Activated CD8-positive, alpha-beta memory T cell treated with anti-CD3 and anti-CD28 coated beads, Interleukin-2, amount 50 U/mL, for 4 hours (primary cell): ENCODE data around the gene FBXO44.
"Not testable (repeated sequence)": the region's sequence is repeated elsewhere in the genome, so short reads cannot be mapped to it uniquely, and the experiment has no call there.

Experiments used
- DNase-seq: peaks from one replicate; pipeline ENCODE4 v3.0.0-alpha.2; 2020

The FBXO44 gene

DNA sequence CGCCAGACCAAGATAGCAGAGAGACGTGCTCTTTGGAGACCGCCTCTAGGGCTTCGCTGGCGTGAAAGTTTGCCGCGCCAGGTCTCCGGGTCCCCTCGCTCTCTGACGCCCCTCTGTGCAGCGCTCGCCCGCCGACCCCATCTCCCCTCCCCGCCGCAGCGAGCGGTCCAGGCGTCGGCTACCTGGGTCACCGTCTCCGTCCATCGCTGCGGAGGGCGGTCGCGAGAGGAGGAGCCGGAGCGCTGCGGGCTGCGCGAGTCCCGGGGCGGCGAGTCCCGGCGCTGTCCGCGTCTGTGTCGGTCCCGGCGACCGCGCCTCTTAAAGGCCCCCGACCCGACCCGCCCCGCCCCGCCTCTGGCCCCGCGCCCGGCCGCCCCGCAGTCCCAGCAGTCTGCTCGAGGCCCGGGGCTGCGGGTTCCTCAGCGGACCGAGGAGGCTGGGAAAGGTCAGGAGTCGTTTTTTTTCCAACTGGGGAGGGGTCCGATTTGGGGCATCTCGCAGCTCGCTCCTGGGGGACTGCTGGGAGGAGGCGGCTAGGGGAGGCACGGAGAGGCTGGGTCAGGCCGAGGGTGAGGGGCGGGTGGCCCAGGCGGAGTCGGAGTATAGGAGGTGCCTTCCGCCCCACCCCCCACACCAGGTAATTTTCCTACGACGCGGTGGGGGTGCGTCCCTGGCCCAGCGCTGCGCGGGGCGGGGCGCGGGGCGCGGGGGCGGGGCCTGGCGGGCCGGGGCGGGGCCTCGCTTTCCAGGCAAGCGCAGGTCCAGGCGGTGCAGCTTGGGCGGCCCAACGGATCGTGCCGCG is at the start of gene FBXO44, which contains the start of gene FBXO2:
Gene FBXO44 (plus strand): TSS at position 741 of the 802 bp plus-strand sequence. CDS start 959 bp downstream, outside the sequence.
Gene FBXO2 (minus strand): TSS at position 293 of the 802 bp plus-strand sequence. CDS start 89 bp downstream, at position 204.
- peak; percentile 66 for DNase-seq

- no peak for DNase-seq
Observed at GRCh38 chr1:11606775-11607174, 47.9 kb upstream of the FBXO44 start.

DNA sequence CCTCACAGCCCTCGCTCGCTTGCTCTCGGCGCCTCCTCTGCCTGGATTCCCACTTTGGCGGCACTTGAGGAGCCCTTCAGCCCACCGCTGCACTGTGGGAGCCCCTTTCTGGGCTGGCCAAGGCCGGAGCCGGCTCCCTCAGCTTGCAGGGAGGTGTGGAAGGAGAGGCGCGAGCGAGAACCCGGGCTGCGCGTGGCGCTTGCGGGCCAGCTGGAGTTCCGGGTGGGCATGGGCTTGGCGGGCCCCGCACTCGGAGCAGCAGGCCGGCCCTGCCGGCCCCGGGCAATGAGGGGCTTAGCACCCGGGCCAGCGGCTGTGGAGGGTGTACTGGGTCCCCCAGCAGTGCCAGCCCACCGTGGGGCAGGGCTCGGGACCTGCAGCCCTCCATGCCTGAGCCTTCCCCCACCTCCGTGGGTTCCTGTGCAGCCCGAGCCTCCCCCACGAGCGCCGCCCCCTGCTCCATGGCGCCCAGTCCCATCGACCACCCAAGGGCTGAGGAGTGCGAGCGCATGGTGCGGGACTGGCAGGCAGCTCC is 46.0 kb upstream of the FBXO44 start:
- not testable (repeated sequence) for DNase-seq

GRCh38 chr1:11609378-11609777 is 45.3 kb upstream of the FBXO44 start:
- not testable (repeated sequence) for DNase-seq

- no peak for DNase-seq
Observed at GRCh38 chr1:11610629-11611180, 44.0 kb upstream of the FBXO44 start.

GRCh38 chr1:11611638-11612327 is 42.9 kb upstream of the FBXO44 start:
- no peak for DNase-seq

GRCh38 chr1:11613347-11613746 is 41.3 kb upstream of the FBXO44 start:
- DNase-seq: no peak

- DNase-seq: no peak
Observed at GRCh38 chr1:11615090-11615489, 39.6 kb upstream of the FBXO44 start.

GRCh38 chr1:11616766-11617165 is 37.9 kb upstream of the FBXO44 start:
- no peak for DNase-seq

DNA sequence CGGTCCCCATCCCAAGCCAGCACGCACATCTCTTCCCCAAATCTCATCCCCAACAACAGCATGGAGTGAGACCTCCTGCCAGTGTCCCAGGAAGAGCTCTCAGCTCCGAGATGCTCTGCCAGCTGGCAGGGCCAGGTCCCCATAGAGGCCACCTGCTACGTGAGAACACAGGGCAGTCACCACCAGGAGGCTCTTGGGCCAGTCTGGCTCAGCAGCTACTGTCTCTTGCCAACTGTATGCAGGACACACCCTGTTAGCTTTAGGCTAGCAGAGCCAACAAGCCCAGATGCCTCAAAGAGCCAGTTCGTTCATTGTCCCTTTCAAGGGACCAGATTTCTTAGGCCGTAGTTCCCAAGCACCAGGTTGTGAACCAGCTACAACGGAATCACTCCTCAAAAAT is 37.4 kb upstream of the FBXO44 start:
- no peak for DNase-seq

- no peak for DNase-seq
Observed at GRCh38 chr1:11617741-11618140, 36.9 kb upstream of the FBXO44 start.

GRCh38 chr1:11620405-11620804 is 34.3 kb upstream of the FBXO44 start:
- no peak for DNase-seq

GRCh38 chr1:11620924-11621323 is 33.8 kb upstream of the FBXO44 start:
- no peak for DNase-seq

DNA sequence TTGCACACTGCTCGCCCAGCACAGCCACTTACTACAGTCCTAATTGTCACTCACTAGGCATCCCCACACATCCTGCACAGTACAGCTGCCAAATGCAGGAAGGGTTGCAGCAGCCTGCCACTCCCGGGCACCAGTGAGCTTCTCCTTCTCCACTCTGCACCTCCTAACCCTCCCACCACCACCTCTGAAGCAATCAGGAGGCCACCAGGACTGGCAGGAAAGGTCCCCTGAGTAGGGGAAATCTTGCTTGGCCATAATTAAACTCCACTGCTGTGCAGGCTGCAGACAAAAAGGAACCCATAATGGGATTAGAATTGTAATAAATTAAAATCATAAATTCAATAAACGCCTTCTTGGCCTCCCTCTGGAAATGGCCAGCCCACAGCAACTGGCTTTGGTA is 32.3 kb upstream of the FBXO44 start:
- DNase-seq: no peak

- DNase-seq: no peak
Observed at GRCh38 chr1:11623702-11624101, 31.0 kb upstream of the FBXO44 start.

DNA sequence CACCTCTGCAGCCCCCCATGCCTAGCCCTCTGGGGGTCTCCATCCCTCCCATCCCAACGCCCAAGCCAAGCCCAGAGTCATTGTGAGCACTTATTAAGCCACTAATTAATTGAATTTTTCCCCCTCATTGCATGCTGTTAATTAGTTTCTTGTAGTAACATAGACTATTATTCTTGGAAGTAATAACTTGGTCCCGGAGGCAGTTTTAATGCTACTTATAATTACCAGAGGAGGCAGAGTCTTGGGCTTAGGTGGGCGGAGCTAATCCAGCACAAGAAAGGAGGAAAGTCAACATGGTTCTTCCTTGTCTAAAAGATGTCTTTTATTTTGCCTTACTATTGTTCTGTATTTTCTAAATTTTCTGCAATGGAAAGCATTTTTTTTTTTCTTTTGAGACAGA is 28.1 kb upstream of the FBXO44 start:
- DNase-seq: no peak

- no peak for DNase-seq
Observed at GRCh38 chr1:11628767-11629166, 25.9 kb upstream of the FBXO44 start.

- DNase-seq: no peak
Observed at GRCh38 chr1:11629184-11630016, 25.3 kb upstream of the FBXO44 start.

DNA sequence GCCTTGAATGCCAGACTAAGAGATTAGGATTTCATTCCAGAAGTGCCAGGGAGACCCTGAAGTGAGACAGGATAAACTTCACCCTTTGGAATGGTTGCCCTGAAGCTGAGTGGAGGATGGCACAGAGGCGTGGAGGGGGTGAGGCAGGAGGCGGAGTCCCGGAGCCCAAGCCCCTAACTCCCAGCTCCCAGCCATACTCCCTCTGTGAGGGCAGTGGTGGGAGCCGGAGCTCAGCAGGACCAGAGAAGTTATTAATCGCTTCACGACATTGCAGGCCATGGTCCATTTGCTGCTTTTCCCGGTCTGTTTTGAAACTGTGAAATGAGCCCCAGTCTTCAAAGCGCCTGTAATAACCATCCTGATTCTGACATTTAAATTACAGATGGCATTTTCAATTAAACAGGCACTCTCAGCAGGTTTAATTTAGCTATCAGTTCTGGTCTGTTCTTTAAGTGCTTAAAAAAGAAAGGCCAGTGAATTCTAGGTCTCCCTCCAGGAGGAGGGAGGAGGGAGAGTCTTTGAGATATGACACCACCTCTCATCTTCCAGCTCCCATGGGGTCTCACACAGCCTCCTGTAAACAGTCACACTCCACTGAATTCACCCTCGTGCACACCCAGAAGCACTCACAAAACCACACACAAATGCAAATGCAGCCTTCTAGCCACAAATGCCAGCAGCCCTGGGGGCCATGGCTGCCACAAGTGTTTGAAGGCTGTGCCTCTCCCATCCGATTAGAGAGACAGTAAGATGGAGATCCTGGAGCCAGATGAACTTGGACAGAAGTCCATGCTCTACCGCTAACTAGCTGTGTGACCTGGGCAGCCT is 20.1 kb upstream of the FBXO44 start:
- no peak for DNase-seq

- no peak for DNase-seq
Observed at GRCh38 chr1:11638121-11638520, 16.6 kb upstream of the FBXO44 start.

GRCh38 chr1:11639372-11639771 is 15.3 kb upstream of the FBXO44 start:
- DNase-seq: no peak

- no peak for DNase-seq
Observed at GRCh38 chr1:11640101-11640500, 14.6 kb upstream of the FBXO44 start.
